SK-N-SH treated with all-trans-retinoic acid at 6 μM for 48 hours (cell line): ENCODE results near the gene PI16.
"Not testable (repeated sequence)": the region's sequence is repeated elsewhere in the genome, so short reads cannot be mapped to it uniquely, and the experiment has no call there.

Experiments used
- BACH2 ChIP-seq: fragments of 250-450 bp; sonication (Bioruptor Pico); IDR thresholded peaks from 2 replicates; pipeline ENCODE4 v1.9.0; 2021; ENCODE audit warnings: mild to moderate bottlenecking, borderline replicate concordance
- CREB5 ChIP-seq: fragments of 250-450 bp; sonication (Bioruptor Pico); IDR thresholded peaks from 2 replicates; pipeline ENCODE4 v1.5.1; 2020; ENCODE audit warnings: low read depth, mild to moderate bottlenecking, moderate library complexity
- GLIS3 ChIP-seq: fragments of 250-450 bp; sonication (Bioruptor Pico); IDR thresholded peaks from 2 replicates; pipeline ENCODE4 v1.5.0; 2020; ENCODE audit warnings: mild to moderate bottlenecking, moderate library complexity
- ISL1 ChIP-seq: fragments of 250-450 bp; sonication (Bioruptor Pico); IDR thresholded peaks from 2 replicates; pipeline ENCODE4 v2.1.2; 2022; ENCODE audit warnings: mild to moderate bottlenecking, moderate library complexity
- OSR1 ChIP-seq: fragments of 250-450 bp; sonication (Bioruptor Pico); IDR thresholded peaks from 2 replicates; pipeline ENCODE4 v1.8.0; 2022; ENCODE audit warnings: moderate library complexity, mild to moderate bottlenecking, inconsistent platforms
- POU6F1 ChIP-seq: fragments of 250-450 bp; sonication (Bioruptor Pico); IDR thresholded peaks from 2 replicates; pipeline ENCODE4 v1.8.0; 2021; ENCODE audit warnings: low read depth, mild to moderate bottlenecking, moderate library complexity, borderline replicate concordance
- PPARA ChIP-seq: fragments of 250-450 bp; sonication (Bioruptor Pico); IDR thresholded peaks from 2 replicates; pipeline ENCODE4 v1.5.0; 2020; ENCODE audit warnings: mild to moderate bottlenecking, borderline replicate concordance
- RARB ChIP-seq: fragments of 250-450 bp; sonication (Bioruptor Pico); IDR thresholded peaks from 2 replicates; pipeline ENCODE4 v1.8.0; 2021; ENCODE audit warnings: mild to moderate bottlenecking, moderate library complexity
- SNAI2 ChIP-seq: fragments of 250-450 bp; sonication (Bioruptor Pico); IDR thresholded peaks from 2 replicates; pipeline ENCODE4 v1.5.0; 2020; ENCODE audit warnings: mild to moderate bottlenecking, moderate library complexity
- ZNF565 ChIP-seq: fragments of 450-650 bp; formaldehyde crosslinking; conservative IDR thresholded peaks from 2 replicates; pipeline ENCODE4 v1.5.0; 2020; ENCODE audit warnings: low read depth, mild to moderate bottlenecking, moderate library complexity
- ZNF70 ChIP-seq: fragments of 450-650 bp; formaldehyde crosslinking; IDR thresholded peaks from 2 replicates; pipeline ENCODE4 v1.5.0; 2020; ENCODE audit warnings: mild to moderate bottlenecking, moderate library complexity
- TF ChIP-seq, protein P1 (sequence below): fragments of 250-450 bp; sonication (Bioruptor Pico); IDR thresholded peaks from 2 replicates; pipeline ENCODE4 v1.5.1; 2021; ENCODE audit warnings: mild to moderate bottlenecking, moderate library complexity
- TF ChIP-seq, protein P2 (sequence below): fragments of 250-450 bp; sonication (Bioruptor Pico); IDR thresholded peaks from 2 replicates; pipeline ENCODE4 v1.8.0; 2020; ENCODE audit warnings: mild to moderate bottlenecking, moderate library complexity, borderline replicate concordance

DNA sequence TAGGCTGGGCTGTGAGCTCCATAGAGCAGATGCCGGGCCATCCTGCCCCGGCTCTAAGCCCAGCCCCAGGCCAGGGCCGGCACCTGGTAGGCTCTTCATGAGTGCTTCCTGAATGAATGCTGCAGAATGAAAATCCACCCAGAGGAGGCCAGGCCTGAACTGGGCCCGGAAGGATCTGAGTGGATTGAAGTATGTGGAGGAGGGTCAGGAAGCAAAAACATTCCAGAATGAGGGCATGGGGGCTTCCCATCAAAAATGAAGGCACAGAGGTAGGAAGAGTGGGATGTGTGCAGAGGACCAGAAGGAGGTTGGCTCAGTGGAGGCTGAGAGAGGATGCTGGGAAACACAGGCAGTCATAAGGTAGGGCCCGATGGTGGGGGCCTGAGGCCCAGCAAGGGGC is 15.5 kb upstream of the PI16 start:
- TF ChIP-seq OSR1 (CRISPR knock-in tag); ZNF70 (CRISPR knock-in tag); BACH2 (CRISPR knock-in tag); GLIS3; ISL1 (CRISPR knock-in tag); CREB5 (CRISPR knock-in tag); POU6F1 (CRISPR knock-in tag); RARB (CRISPR knock-in tag); ZNF565 (CRISPR knock-in tag); SNAI2 (CRISPR knock-in tag); PPARA (CRISPR knock-in tag): not testable (repeated sequence)
- TF ChIP-seq, protein P1, sequence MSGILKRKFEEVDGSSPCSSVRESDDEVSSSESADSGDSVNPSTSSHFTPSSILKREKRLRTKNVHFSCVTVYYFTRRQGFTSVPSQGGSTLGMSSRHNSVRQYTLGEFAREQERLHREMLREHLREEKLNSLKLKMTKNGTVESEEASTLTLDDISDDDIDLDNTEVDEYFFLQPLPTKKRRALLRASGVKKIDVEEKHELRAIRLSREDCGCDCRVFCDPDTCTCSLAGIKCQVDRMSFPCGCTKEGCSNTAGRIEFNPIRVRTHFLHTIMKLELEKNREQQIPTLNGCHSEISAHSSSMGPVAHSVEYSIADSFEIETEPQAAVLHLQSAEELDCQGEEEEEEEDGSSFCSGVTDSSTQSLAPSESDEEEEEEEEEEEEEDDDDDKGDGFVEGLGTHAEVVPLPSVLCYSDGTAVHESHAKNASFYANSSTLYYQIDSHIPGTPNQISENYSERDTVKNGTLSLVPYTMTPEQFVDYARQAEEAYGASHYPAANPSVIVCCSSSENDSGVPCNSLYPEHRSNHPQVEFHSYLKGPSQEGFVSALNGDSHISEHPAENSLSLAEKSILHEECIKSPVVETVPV (CRISPR knock-in tag), result not testable (repeated sequence)
- TF ChIP-seq, protein P2, sequence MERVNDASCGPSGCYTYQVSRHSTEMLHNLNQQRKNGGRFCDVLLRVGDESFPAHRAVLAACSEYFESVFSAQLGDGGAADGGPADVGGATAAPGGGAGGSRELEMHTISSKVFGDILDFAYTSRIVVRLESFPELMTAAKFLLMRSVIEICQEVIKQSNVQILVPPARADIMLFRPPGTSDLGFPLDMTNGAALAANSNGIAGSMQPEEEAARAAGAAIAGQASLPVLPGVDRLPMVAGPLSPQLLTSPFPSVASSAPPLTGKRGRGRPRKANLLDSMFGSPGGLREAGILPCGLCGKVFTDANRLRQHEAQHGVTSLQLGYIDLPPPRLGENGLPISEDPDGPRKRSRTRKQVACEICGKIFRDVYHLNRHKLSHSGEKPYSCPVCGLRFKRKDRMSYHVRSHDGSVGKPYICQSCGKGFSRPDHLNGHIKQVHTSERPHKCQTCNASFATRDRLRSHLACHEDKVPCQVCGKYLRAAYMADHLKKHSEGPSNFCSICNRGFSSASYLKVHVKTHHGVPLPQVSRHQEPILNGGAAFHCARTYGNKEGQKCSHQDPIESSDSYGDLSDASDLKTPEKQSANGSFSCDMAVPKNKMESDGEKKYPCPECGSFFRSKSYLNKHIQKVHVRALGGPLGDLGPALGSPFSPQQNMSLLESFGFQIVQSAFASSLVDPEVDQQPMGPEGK (CRISPR knock-in tag), result not testable (repeated sequence)
